Activated naive CD4-positive, alpha-beta T cell treated with anti-CD3 and anti-CD28 coated beads for 36 hours (primary cell): ENCODE measurements around the gene GATM. TPM values are rescaled to one million over a fixed set of nuclear protein-coding genes. Genes with fewer than 3 reads are reported as not detected.
"Not testable (repeated sequence)": the region's sequence is repeated elsewhere in the genome, so short reads cannot be mapped to it uniquely, and the experiment has no call there.

Experiments used
- CTCF ChIA-PET: fragments of 350-600 bp; sonication (Branson Sonifier 250); formaldehyde crosslinking; loops from one replicate; lab custom pipeline; 2021; ENCODE audit warnings: antibody characterized with exemption; lab: Charles Lee
- DNase-seq: peaks from one replicate; pipeline ENCODE4 v3.0.0-alpha.2; 2020
- H3K27ac Mint-ChIP-seq: one replicate; pipeline ENCODE4 v1.8.0; 2021; ENCODE audit warnings: mild to moderate bottlenecking, mixed read lengths
- H3K27me3 Mint-ChIP-seq: one replicate; pipeline ENCODE4 v1.8.0; 2021; ENCODE audit warnings: low read depth, mixed read lengths
- H3K36me3 Mint-ChIP-seq: one replicate; pipeline ENCODE4 v1.8.0; 2021; ENCODE audit warnings: low read depth, mixed read lengths
- H3K4me1 Mint-ChIP-seq: one replicate; pipeline ENCODE4 v1.8.0; 2021; ENCODE audit warnings: low read depth, mixed read lengths
- H3K4me3 Mint-ChIP-seq: one replicate; pipeline ENCODE4 v1.8.0; 2021; ENCODE audit warnings: mild to moderate bottlenecking, moderate library complexity, mixed read lengths
- H3K9me3 Mint-ChIP-seq: one replicate; pipeline ENCODE4 v1.8.0; 2021; ENCODE audit warnings: mixed read lengths
- intact Hi-C: fragments of 100-400 bp; cut with micrococcal nuclease; formaldehyde crosslinking; loops from one replicate; pipeline ENCODE4 v1.15.1; 2023
- total RNA-seq, 2 experiments: library from RNA; stranded (reverse); gene quantifications; one replicate each; pipeline ENCODE4 v1.2.3, GENCODE V29; 2021

Gene GATM
- total RNA-seq, 2 experiments from 2014 or later: 0.91 to 1.2 TPM

GRCh38 chr15:45319472-45320214 is 58.7 kb downstream of the GATM start:
- Mint-ChIP-seq H3K4me3 (no peak overlapping the region), H3K27ac (no peak overlapping the region), H3K9me3 (no peaks in the 10 kb centered on the region), H3K36me3 (no peaks in the 10 kb centered on the region), H3K27me3 (peaks cover 5% of the 10 kb centered on the region), H3K4me1 (no peaks in the 10 kb centered on the region)
- CTCF ChIA-PET: interaction anchor here (0.9 kb wide), 1 partner anchor 185 kb away, joined by 9 read pairs; no protein-coding TSS in a partner anchor
- intact Hi-C loops: no loop called here
- no peak for DNase-seq

- DNase-seq: no peak
- Mint-ChIP-seq H3K4me1 (no peaks in the 10 kb centered on the region), H3K9me3 (no peaks in the 10 kb centered on the region), H3K27ac (no peak overlapping the region), H3K4me3 (no peak overlapping the region), H3K36me3 (no peaks in the 10 kb centered on the region), H3K27me3 (peaks cover 6% of the 10 kb centered on the region)
- CTCF ChIA-PET: interaction anchor here (1.0 kb wide), 1 partner anchor 279 kb away, joined by 3 read pairs; no protein-coding TSS in a partner anchor
- intact Hi-C loops: no loop called here
Measured at GRCh38 chr15:45314960-45315359, 63.4 kb downstream of the GATM start.

- H3K4me3 Mint-ChIP-seq, H3K36me3 Mint-ChIP-seq, DNase-seq, intact Hi-C loops, H3K9me3 Mint-ChIP-seq, H3K4me1 Mint-ChIP-seq, H3K27ac Mint-ChIP-seq, H3K27me3 Mint-ChIP-seq: not testable (repeated sequence)
- CTCF ChIA-PET: interaction anchor here (1.0 kb wide), 1 partner anchor 280 kb away, joined by 3 read pairs; no protein-coding TSS in a partner anchor
Measured at GRCh38 chr15:45314117-45314516, 64.2 kb downstream of the GATM start.

Other genes with a start within 250 kb of the GATM start
- not detected for gene DUOXA1, start 248.7 kb downstream of the GATM start, total RNA-seq
- under 1 TPM; 0.17 TPM for gene DUOX1, start 248.6 kb downstream of the GATM start, total RNA-seq
- 1 to 10 TPM; 2.3 to 3.3 TPM for gene SHF, start 190.6 kb downstream of the GATM start, total RNA-seq
- gene SLC28A2, start 126.3 kb downstream of the GATM start, total RNA-seq: not detected
- gene SLC30A4, start 144.2 kb upstream of the GATM start, total RNA-seq: 1 to 10 TPM; 1.0 to 1.2 TPM
- gene BLOC1S6, start 208.8 kb upstream of the GATM start, total RNA-seq: 10 to 100 TPM; 36.8 to 42.8 TPM